Measurements from ENCODE around the gene SASH1. TPM values are rescaled to one million over a fixed set of nuclear protein-coding genes. Genes with fewer than 3 reads are reported as not detected.

The SASH1 gene
- total RNA-seq, 6 donors from 2014 or later = 59.3 to 131 (median 79.2) TPM

GRCh38 chr6:148463671-148464070, 121.0 kb downstream of the SASH1 start:
- WGBS, 2 donors = 64 to 75% methylated on average over 2 of the region's 2 CpGs
- H3K9me3 ChIP-seq = no peaks in the 10 kb centered on the region
- TF ChIP-seq EP300 (IDR thresholded peaks at IDR 0.05) = no peak
- TF ChIP-seq POLR2A (IDR thresholded peaks at IDR 0.05) = no peak
- no peak for TF ChIP-seq CTCF (IDR thresholded peaks at IDR 0.05)
- DNase-seq = no peak
- no peaks in the 10 kb centered on the region for H3K27me3 ChIP-seq
- peaks cover 0 to 2% (median 0%) of the 10 kb centered on the region in 4 donors for H3K36me3 ChIP-seq
- H3K4me3 ChIP-seq = no peak overlapping the region
- no peak for ATAC-seq (ENCODE audit: low FRiP score in 2 of 2)
- peak overlapping the region in 3 of 4 donors; percentile 17 to 73 (median 59) for H3K27ac ChIP-seq
- H3K4me1 ChIP-seq = peaks cover 28 to 54% (median 38%) of the 10 kb centered on the region in 4 donors

- H3K4me1 ChIP-seq = peaks cover 28 to 54% (median 38%) of the 10 kb centered on the region in 4 donors
- WGBS, 2 donors = 42% methylated on average over 5 of the region's 5 CpGs
- peak in 1 of 2 donors; percentile 49 for DNase-seq
- peak overlapping the region in 2 of 4 donors; percentile 55 to 73 for H3K27ac ChIP-seq
- H3K36me3 ChIP-seq = peaks cover 0 to 2% (median 0%) of the 10 kb centered on the region in 4 donors
- no peaks in the 10 kb centered on the region for H3K9me3 ChIP-seq
- no peak overlapping the region for H3K4me3 ChIP-seq
- ATAC-seq (ENCODE audit: low FRiP score in 2 of 2) = peak in 1 of 2 donors; percentile 89
- no peaks in the 10 kb centered on the region for H3K27me3 ChIP-seq
- no peak for TF ChIP-seq POLR2AphosphoS5 (IDR thresholded peaks at IDR 0.05)
- peak; percentile 76 to 94 (median 88) for TF ChIP-seq CTCF (IDR thresholded peaks at IDR 0.05)
These were observed 121.8 kb downstream of the SASH1 start for GRCh38 chr6:148464319-148465010.

- H3K27ac ChIP-seq = peak overlapping the region in 2 of 4 donors; percentile 54 to 55
- H3K27me3 ChIP-seq = no peaks in the 10 kb centered on the region
- ATAC-seq (ENCODE audit: low FRiP score in 2 of 2) (no peak), DNase-seq (no peak)
- peaks cover 28 to 54% (median 38%) of the 10 kb centered on the region in 4 donors for H3K4me1 ChIP-seq
- H3K4me3 ChIP-seq = no peak overlapping the region
- 78 to 81% methylated on average over 5 of the region's 5 CpGs for WGBS, 2 donors
- H3K36me3 ChIP-seq = peaks cover 0 to 3% (median 0%) of the 10 kb centered on the region in 4 donors
- H3K9me3 ChIP-seq = no peaks in the 10 kb centered on the region
- TF ChIP-seq CTCF (IDR thresholded peaks at IDR 0.05) (no peak), POLR2A (IDR thresholded peaks at IDR 0.05) (no peak), EP300 (IDR thresholded peaks at IDR 0.05) (no peak), POLR2AphosphoS5 (IDR thresholded peaks at IDR 0.05) (no peak)
These were observed 122.3 kb downstream of the SASH1 start for GRCh38 chr6:148465011-148465335.

GRCh38 chr6:148465670-148466069, 123.0 kb downstream of the SASH1 start:
- peak overlapping the region in 3 of 4 donors; percentile 18 to 55 (median 54) for H3K27ac ChIP-seq
- no peaks in the 10 kb centered on the region for H3K27me3 ChIP-seq
- peaks cover 0 to 9% (median 0%) of the 10 kb centered on the region in 4 donors for H3K36me3 ChIP-seq
- no peak overlapping the region for H3K4me3 ChIP-seq
- WGBS, 2 donors = 39 to 42% methylated on average over 6 of the region's 6 CpGs
- TF ChIP-seq EP300 (IDR thresholded peaks at IDR 0.05) (no peak), POLR2A (IDR thresholded peaks at IDR 0.05) (no peak), CTCF (IDR thresholded peaks at IDR 0.05) (no peak), POLR2AphosphoS5 (IDR thresholded peaks at IDR 0.05) (no peak)
- DNase-seq (no peak), ATAC-seq (ENCODE audit: low FRiP score in 2 of 2) (no peak)
- peaks cover 28 to 54% (median 38%) of the 10 kb centered on the region in 4 donors for H3K4me1 ChIP-seq
- H3K9me3 ChIP-seq = no peaks in the 10 kb centered on the region

GRCh38 chr6:148466158-148466557, 123.5 kb downstream of the SASH1 start:
- ATAC-seq (ENCODE audit: low FRiP score in 2 of 2) (no peak), DNase-seq (no peak)
- Histone ChIP-seq H3K27ac (peak overlapping the region in 3 of 4 donors; percentile 18 to 55 (median 54)), H3K9me3 (no peaks in the 10 kb centered on the region), H3K27me3 (no peaks in the 10 kb centered on the region), H3K4me1 (peaks cover 28 to 50% (median 36%) of the 10 kb centered on the region in 4 donors), H3K4me3 (no peak overlapping the region), H3K36me3 (peaks cover 0 to 9% (median 0%) of the 10 kb centered on the region in 4 donors)
- TF ChIP-seq POLR2A (IDR thresholded peaks at IDR 0.05) (no peak), CTCF (IDR thresholded peaks at IDR 0.05) (peak in 1 of 6 experiments; percentile 22), EP300 (IDR thresholded peaks at IDR 0.05) (no peak)
- 50 to 61% methylated on average over 4 of the region's 4 CpGs for WGBS, 2 donors
